Neural progenitor cell (in vitro differentiated cells): ENCODE results near the gene FHL2.

Source experiments
- CTCF ChIP-seq: fragments of 200-600 bp; sonication (generic); IDR thresholded peaks from 2 replicates; pipeline ENCODE4 v1.5.1; 2017; ENCODE audit warnings: antibody characterized with exemption, mild to moderate bottlenecking
- EZH2 ChIP-seq: fragments of 200-600 bp; sonication (generic); IDR thresholded peaks from 2 replicates; pipeline ENCODE4 v1.6.1; 2017; ENCODE audit warnings: antibody characterized with exemption, mild to moderate bottlenecking, moderate library complexity

- TF ChIP-seq CTCF (no peak), EZH2 (no peak)
Observed at GRCh38 chr2:105417857-105418436, 19.1 kb upstream of the FHL2 start.
